Osteoblast (primary cell): Measurements from ENCODE around the gene NKD2. TPM values are rescaled to one million over a fixed set of nuclear protein-coding genes. Genes with fewer than 3 reads are reported as not detected.
"Not testable (repeated sequence)": the region's sequence is repeated elsewhere in the genome, so short reads cannot be mapped to it uniquely, and the experiment has no call there.

ENCODE experiments used
- DNase-seq: peaks from one replicate; pipeline ENCODE4 v3.0.0; 2011; ENCODE audit warnings: low spot score, mixed read lengths; ENCODE audit not compliant: insufficient read length; ENCODE audit errors: missing footprints
- H2AFZ ChIP-seq: 2 replicates; pipeline ENCODE4 v1.6.0; 2011; ENCODE audit warnings: mild to moderate bottlenecking, low read length
- H3K27ac ChIP-seq: 2 replicates; pipeline ENCODE4 v1.5.1; 2011; ENCODE audit warnings: mild to moderate bottlenecking, low read depth, low read length, moderate library complexity
- H3K27me3 ChIP-seq: 2 replicates; pipeline ENCODE4 v1.6.0; 2012; ENCODE audit warnings: mild to moderate bottlenecking, control low read depth, inconsistent platforms, low read length, moderate library complexity; ENCODE audit not compliant: insufficient read depth
- H3K36me3 ChIP-seq: 2 replicates; pipeline ENCODE4 v1.5.1; 2011; ENCODE audit warnings: mild to moderate bottlenecking, low read length, control low read depth, moderate library complexity; ENCODE audit not compliant: insufficient read depth
- H3K4me1 ChIP-seq: 2 replicates; pipeline ENCODE4 v1.5.1; 2011; ENCODE audit warnings: mild to moderate bottlenecking, low read length, control low read depth, moderate library complexity; ENCODE audit not compliant: insufficient read depth
- H3K4me2 ChIP-seq: 2 replicates; pipeline ENCODE4 v1.6.0; 2011; ENCODE audit warnings: mild to moderate bottlenecking, low read length; ENCODE audit not compliant: insufficient read depth
- H3K4me3 ChIP-seq: fragments of 200-600 bp; sonication (generic); 3 replicates; pipeline ENCODE4 v1.5.1; 2012; ENCODE audit warnings: mild to moderate bottlenecking, low read length, inconsistent platforms; ENCODE audit not compliant: insufficient read depth
- H3K79me2 ChIP-seq: 2 replicates; pipeline ENCODE4 v1.6.0; 2012; ENCODE audit warnings: mild to moderate bottlenecking, low read length, control low read depth, inconsistent platforms; ENCODE audit not compliant: insufficient read depth
- H3K9me3 ChIP-seq: 2 replicates; pipeline ENCODE4 v1.5.1; 2011; ENCODE audit warnings: low read depth, low read length, control low read depth
- H4K20me1 ChIP-seq: 2 replicates; pipeline ENCODE4 v1.6.0; 2012; ENCODE audit warnings: mild to moderate bottlenecking, low read length, control low read depth; ENCODE audit not compliant: insufficient read depth
- CTCF ChIP-seq: IDR thresholded peaks from 2 replicates; pipeline ENCODE4 v1.5.1; 2011; ENCODE audit warnings: mild to moderate bottlenecking, low read depth, low read length, moderate library complexity; ENCODE audit errors: extremely low read depth
- total RNA-seq: library from RNA; depleted of rRNA; stranded (reverse); fragments of >200 nt; gene quantifications from 2 replicates; pipeline ENCODE4 v1.2.3, GENCODE V29; 2012

NKD2 gene
- total RNA-seq, 1 donor: under 0.01 TPM

- DNase-seq: no peak
- no peak for TF ChIP-seq CTCF
- Histone ChIP-seq H3K27me3 (no peaks in the 10 kb centered on the region), H3K9me3 (no peaks in the 10 kb centered on the region), H4K20me1 (no peaks in the 10 kb centered on the region), H2AFZ (no peak overlapping the region), H3K36me3 (no peaks in the 10 kb centered on the region), H3K4me3 (no peak overlapping the region), H3K79me2 (no peaks in the 10 kb centered on the region), H3K27ac (no peak overlapping the region), H3K4me1 (no peaks in the 10 kb centered on the region), H3K4me2 (no peak overlapping the region)
These were observed 71.4 kb downstream of the NKD2 start for GRCh38 chr5:1079961-1080360.

- no peak for DNase-seq
- Histone ChIP-seq H3K79me2 (no peaks in the 10 kb centered on the region), H3K4me2 (no peak overlapping the region), H2AFZ (no peak overlapping the region), H3K27ac (no peak overlapping the region), H3K36me3 (no peaks in the 10 kb centered on the region), H3K4me3 (no peak overlapping the region), H4K20me1 (no peaks in the 10 kb centered on the region), H3K4me1 (no peaks in the 10 kb centered on the region), H3K9me3 (no peaks in the 10 kb centered on the region), H3K27me3 (no peaks in the 10 kb centered on the region)
- TF ChIP-seq CTCF: no peak
These were observed 71.8 kb downstream of the NKD2 start for GRCh38 chr5:1080432-1080831.

- no peaks in the 10 kb centered on the region for H3K9me3 ChIP-seq
- DNase-seq: no peak
- H3K27ac ChIP-seq: no peak overlapping the region
- H3K4me3 ChIP-seq: no peak overlapping the region
- no peaks in the 10 kb centered on the region for H3K36me3 ChIP-seq
- no peaks in the 10 kb centered on the region for H3K4me1 ChIP-seq
- no peak for TF ChIP-seq CTCF
- no peaks in the 10 kb centered on the region for H3K79me2 ChIP-seq
- H2AFZ ChIP-seq: no peak overlapping the region
- H3K27me3 ChIP-seq: no peaks in the 10 kb centered on the region
- no peaks in the 10 kb centered on the region for H4K20me1 ChIP-seq
- no peak overlapping the region for H3K4me2 ChIP-seq
These were observed 72.9 kb downstream of the NKD2 start for GRCh38 chr5:1081519-1081918.

- not testable (repeated sequence) for H3K4me1 ChIP-seq, H3K79me2 ChIP-seq, DNase-seq, H3K36me3 ChIP-seq, H3K27ac ChIP-seq, H3K27me3 ChIP-seq, H3K4me2 ChIP-seq, H4K20me1 ChIP-seq, H2AFZ ChIP-seq, H3K9me3 ChIP-seq, H3K4me3 ChIP-seq
These were observed 74.4 kb downstream of the NKD2 start for GRCh38 chr5:1083026-1083425.
